ENCODE results near the gene GRK4. TPM values are rescaled to one million over a fixed set of nuclear protein-coding genes. Genes with fewer than 3 reads are reported as not detected.

The GRK4 gene
- total RNA-seq, 2 experiments from 2014 or later = 4.9 to 5.3 TPM

DNA sequence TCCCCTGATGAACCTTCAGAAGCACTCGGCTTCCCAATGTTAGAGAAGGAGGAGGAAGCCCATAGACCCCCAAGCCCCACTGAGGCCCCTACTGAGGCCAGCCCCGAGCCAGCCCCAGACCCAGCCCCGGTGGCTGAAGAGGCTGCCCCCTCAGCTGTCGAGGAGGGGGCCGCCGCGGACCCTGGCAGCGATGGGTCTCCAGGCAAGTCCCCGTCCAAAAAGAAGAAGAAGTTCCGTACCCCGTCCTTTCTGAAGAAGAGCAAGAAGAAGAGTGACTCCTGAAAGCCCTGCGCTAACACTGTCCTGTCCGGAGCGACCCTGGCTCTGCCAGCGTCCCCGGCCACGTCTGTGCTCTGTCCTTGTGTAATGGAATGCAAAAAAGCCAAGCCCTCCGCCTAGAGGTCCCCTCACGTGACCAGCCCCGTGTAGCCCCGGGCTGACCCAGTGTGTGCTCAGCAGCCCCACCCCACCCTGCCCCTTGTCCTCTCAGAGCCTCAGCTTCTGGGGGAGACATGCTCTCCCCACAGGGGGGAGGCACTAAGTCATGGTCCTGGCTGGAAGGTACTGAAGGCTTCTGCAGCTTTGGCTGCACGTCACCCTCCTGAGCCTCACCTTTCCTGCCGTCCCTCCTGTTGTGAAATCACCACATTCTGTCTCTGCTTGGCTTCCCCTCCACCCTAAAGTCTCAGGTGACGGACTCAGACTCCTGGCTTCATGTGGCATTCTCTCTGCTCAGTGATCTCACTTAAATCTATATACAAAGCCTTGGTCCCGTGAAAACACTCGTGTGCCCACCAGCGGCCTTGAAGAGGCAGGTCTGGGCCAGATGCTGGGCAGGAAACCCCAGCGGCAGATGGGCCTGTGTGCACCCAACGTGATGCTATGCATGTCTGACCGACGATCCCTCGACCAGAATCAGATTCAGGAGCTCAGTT lies 34.9 kb upstream of the GRK4 start:
- CTCF ChIA-PET = interaction anchor here (1.2 to 1.4 kb wide), 2 partner anchors 26 to 80 kb away, joined by 3 read pairs; no protein-coding TSS in a partner anchor
- POLR2A ChIA-PET = interaction anchor here (0.6 kb wide), 2 partner anchors 16 to 156 kb away, joined by 3 read pairs; no protein-coding TSS in a partner anchor

- CTCF ChIA-PET = interaction anchor here (1.4 kb wide), 1 partner anchor 25 kb away, joined by 3 read pairs; no protein-coding TSS in a partner anchor
- POLR2A ChIA-PET = interaction anchor here (0.6 kb wide), 1 partner anchor 155 kb away, joined by 3 read pairs; no protein-coding TSS in a partner anchor
Measured at GRCh38 chr4:2929469-2929868, 33.9 kb upstream of the GRK4 start.

- CTCF ChIA-PET = interaction anchor here (0.5 to 1.4 kb wide), 2 partner anchors 12 to 24 kb away, joined by 3 read pairs; no protein-coding TSS in a partner anchor
- POLR2A ChIA-PET = no interaction called here
Measured at GRCh38 chr4:2930135-2930757, 33.1 kb upstream of the GRK4 start.

- ChIA-PET CTCF (no interaction called here), POLR2A (interaction anchor here (1.0 kb wide), 1 partner anchor 8 kb away, joined by 4 read pairs; no protein-coding TSS in a partner anchor)
Measured at GRCh38 chr4:2930758-2931511, 32.4 kb upstream of the GRK4 start.

DNA sequence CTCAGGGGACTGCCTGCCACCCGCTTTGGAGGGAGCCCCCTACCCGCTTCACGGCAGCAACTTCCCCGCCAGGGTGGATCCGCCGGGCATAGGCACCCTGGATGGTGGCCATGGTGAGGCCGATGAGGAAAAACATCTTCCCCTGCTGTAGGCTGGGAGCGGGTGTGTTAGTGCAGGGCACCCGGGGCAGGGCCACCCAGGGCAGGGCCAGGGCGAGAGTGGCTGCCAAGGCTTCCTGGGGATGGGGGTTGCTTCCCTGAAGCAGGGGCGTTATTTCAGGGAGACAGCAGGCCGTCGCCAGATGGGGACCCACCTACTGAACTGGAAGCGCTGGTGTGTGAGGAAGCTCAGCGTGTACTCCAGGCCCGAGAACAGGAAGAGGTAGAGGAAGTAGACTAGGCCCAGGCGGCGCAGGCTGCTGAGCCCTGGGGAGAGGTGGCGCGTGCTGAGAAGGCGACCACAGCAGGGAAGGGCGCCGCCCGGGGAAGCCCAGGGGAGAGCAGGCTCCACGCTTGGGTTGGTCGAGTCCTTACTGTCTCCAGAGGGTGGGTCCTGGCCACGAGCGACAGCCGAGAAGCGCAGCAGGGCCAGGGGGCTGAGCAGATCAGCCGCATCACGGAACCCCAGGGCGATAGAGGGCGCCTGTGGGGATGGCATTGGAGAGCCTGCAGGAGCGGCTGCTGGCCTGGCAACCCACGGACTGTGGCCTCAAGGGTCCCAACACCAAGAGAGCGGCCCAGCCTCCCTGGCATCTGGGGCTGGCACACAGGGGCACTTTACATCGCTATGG lies 31.7 kb upstream of the GRK4 start:
- ChIA-PET POLR2A (interaction anchor here (1.0 kb wide), 2 partner anchors 9 to 133 kb away, joined by 4 read pairs; no protein-coding TSS in a partner anchor), CTCF (no interaction called here)

DNA sequence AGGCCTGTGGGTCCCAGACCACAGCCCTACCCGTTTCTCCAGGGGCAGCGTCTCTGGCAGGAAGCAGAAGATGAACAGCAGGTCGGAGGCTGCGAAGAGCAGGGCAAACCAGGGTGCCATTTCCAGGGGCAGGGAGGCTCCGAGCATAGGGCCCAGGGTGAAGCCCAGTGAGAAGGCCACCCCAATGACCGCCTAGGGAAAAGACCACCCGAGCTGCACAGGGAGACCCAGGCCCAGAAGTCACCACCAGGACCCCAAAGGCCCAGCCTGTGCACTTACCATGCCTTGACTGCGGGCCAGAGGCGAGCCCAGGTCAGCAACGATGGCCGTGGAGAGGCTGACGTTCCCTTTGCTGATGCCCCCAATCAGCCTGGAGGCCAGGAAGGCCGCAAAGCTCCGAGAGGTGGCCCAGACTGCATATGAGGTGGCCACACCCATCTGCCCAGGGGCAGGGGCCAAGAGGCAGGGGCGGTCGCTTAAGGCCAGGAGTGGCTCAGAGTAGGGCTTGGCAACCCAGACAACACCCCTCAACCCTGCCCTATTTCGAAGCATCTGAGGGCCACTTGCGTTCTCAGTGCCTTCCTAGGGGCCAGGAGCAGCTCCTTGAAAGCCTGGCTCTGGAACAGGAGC lies 30.9 kb upstream of the GRK4 start:
- POLR2A ChIA-PET = interaction anchor here (1.0 kb wide), 2 partner anchors 9 to 134 kb away, joined by 4 read pairs; no protein-coding TSS in a partner anchor
- CTCF ChIA-PET = interaction anchor here (0.5 to 1.4 kb wide), 3 partner anchors 9 to 94 kb away, joined by 3 to 4 read pairs (median 3); no protein-coding TSS in a partner anchor

GRCh38 chr4:2932951-2933565 lies 30.3 kb upstream of the GRK4 start:
- CTCF ChIA-PET = interaction anchor here (0.5 to 1.4 kb wide), 3 partner anchors 10 to 94 kb away, joined by 3 to 4 read pairs (median 3); no protein-coding TSS in a partner anchor
- POLR2A ChIA-PET = interaction anchor here (1.0 kb wide), 1 partner anchor 134 kb away, joined by 4 read pairs; no protein-coding TSS in a partner anchor

DNA sequence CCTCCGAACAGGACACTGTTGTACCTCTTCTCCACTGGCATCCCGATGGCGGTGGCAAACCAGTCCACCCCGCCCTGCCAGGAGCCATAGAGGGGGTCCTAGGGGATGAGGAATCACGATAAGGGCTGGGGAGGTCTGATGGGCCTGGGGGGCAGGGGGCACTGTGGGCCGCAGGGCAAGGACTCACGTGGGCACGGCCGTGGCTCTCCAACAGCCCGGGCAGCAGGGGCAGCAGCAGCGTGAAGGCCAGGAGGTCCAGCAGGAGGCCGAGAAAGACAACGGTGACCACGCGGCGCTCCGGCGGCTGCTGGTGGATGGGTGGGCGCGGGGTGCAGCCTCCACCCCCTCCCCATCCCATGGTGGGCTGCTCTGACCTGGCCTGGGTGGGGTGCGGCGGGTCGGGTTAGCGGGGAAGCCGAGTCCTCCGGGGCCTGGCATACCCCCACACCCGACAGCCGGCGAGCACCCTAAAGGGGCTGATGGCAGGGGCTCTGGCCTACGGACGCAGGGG lies 29.8 kb upstream of the GRK4 start:
- ChIA-PET CTCF (interaction anchor here (1.0 to 1.4 kb wide), 2 partner anchors 11 to 21 kb away, joined by 3 to 4 read pairs; no protein-coding TSS in a partner anchor), POLR2A (no interaction called here)

GRCh38 chr4:2934077-2934812 lies 29.1 kb upstream of the GRK4 start:
- ChIA-PET CTCF (interaction anchor here (2.7 kb wide), 1 partner anchor 29 kb away, joined by 18 read pairs; the partner anchor contains the start of genes GRK4 and NOP14), POLR2A (interaction anchor here (0.7 to 3.4 kb wide), 6 partner anchors 14 to 188 kb away, joined by 3 to 47 read pairs (median 12); partner anchors contain the start of genes GRK4, NOP14 and SH3BP2)

- POLR2A ChIA-PET = interaction anchor here (0.6 to 3.4 kb wide), 14 partner anchors 15 to 466 kb away, joined by 3 to 47 read pairs (median 5); partner anchors contain the start of genes GRK4, NOP14, RNF4 and SH3BP2
- CTCF ChIA-PET = interaction anchor here (0.6 to 4.0 kb wide), 7 partner anchors 16 to 399 kb away, joined by 3 to 37 read pairs (median 6); partner anchors contain the start of genes GRK4, NOP14 and TNIP2
Measured at GRCh38 chr4:2934813-2935761, 28.3 kb upstream of the GRK4 start.

GRCh38 chr4:2935762-2936743 lies 27.3 kb upstream of the GRK4 start:
- CTCF ChIA-PET = interaction anchor here (1.0 to 4.0 kb wide), 7 partner anchors 15 to 180 kb away, joined by 3 to 37 read pairs (median 6); partner anchors contain the start of genes GRK4, NOP14 and TNIP2

GRCh38 chr4:2936773-2937145 lies 26.6 kb upstream of the GRK4 start:
- ChIA-PET CTCF (interaction anchor here (1.2 to 4.0 kb wide), 4 partner anchors 15 to 26 kb away, joined by 4 to 37 read pairs (median 12); partner anchors contain the start of genes GRK4 and NOP14), POLR2A (interaction anchor here (1.1 to 3.4 kb wide), 9 partner anchors 12 to 467 kb away, joined by 3 to 47 read pairs (median 7); partner anchors contain the start of genes GRK4, NOP14 and RNF4)

More at GRCh38 chr4:2935762-2936743, 27.3 kb upstream of the GRK4 start:
- POLR2A ChIA-PET = interaction anchor here (0.5 to 3.4 kb wide), 17 partner anchors 16 to 467 kb away, joined by 3 to 47 read pairs (median 3); partner anchors contain the start of genes GRK4, NOP14, RNF4 and SH3BP2

Data from activated CD8-positive, alpha-beta memory T cell treated with anti-CD3 and anti-CD28 coated beads for 36 hours (primary cell).